Mesenchymal stem cell (in vitro differentiated cells and primary cell): Measurements from ENCODE around the gene TPTE2.

Experiments used
- DNase-seq: peaks from one replicate; pipeline ENCODE4 v3.0.0-alpha.2; 2013
- H2AFZ ChIP-seq: one replicate; pipeline ENCODE4 v1.6.1; 2013; ENCODE audit warnings: low read depth, mild to moderate bottlenecking, control low read depth, inconsistent platforms, low read length, moderate library complexity
- H2AK5ac ChIP-seq: 2 replicates; pipeline ENCODE4 v1.6.1; 2013; ENCODE audit warnings: low read length, moderate library complexity, mild to moderate bottlenecking, inconsistent platforms; ENCODE audit not compliant: severe bottlenecking
- H2BK120ac ChIP-seq: one replicate; pipeline ENCODE4 v1.6.1; 2013; ENCODE audit warnings: low read depth, mild to moderate bottlenecking, inconsistent platforms, low read length, moderate library complexity
- H2BK12ac ChIP-seq, 2 experiments: one replicate each; pipeline ENCODE4 v1.6.1; 2013; ENCODE audit warnings: inconsistent platforms in 2 of 2, low read length in 2 of 2, mild to moderate bottlenecking in 2 of 2, moderate library complexity in 2 of 2, control low read depth in 1 of 2
- H2BK15ac ChIP-seq: one replicate; pipeline ENCODE4 v1.6.1; 2013; ENCODE audit warnings: mild to moderate bottlenecking, low read depth, inconsistent platforms; ENCODE audit not compliant: poor library complexity, severe bottlenecking
- H2BK5ac ChIP-seq: 2 replicates; pipeline ENCODE4 v1.6.1; 2013; ENCODE audit warnings: low read depth, mild to moderate bottlenecking, low read length, control low read depth, inconsistent platforms; ENCODE audit not compliant: poor library complexity, severe bottlenecking
- H3K14ac ChIP-seq, 2 experiments: one replicate each; pipeline ENCODE4 v1.6.1; 2013; ENCODE audit warnings: inconsistent platforms in 2 of 2, low read length in 2 of 2, control low read depth in 1 of 2, mild to moderate bottlenecking in 1 of 2, moderate library complexity in 1 of 2
- H3K18ac ChIP-seq, 2 experiments: one replicate each; pipeline ENCODE4 v1.6.1; 2013; ENCODE audit warnings: inconsistent platforms in 2 of 2, low read length in 2 of 2, control low read depth in 1 of 2, low read depth in 1 of 2, mild to moderate bottlenecking in 1 of 2
- H3K23ac ChIP-seq, 2 experiments: one replicate each; pipeline ENCODE4 v1.6.1; 2013; ENCODE audit warnings: inconsistent platforms in 2 of 2, low read length in 2 of 2, mild to moderate bottlenecking in 2 of 2, moderate library complexity in 2 of 2, control low read depth in 1 of 2
- H3K27ac ChIP-seq: 2 replicates; pipeline ENCODE4 v1.5.1; 2013; ENCODE audit warnings: mild to moderate bottlenecking, moderate library complexity, low read length, control low read depth, inconsistent platforms; ENCODE audit not compliant: poor library complexity, severe bottlenecking
- H3K27me3 ChIP-seq, 2 experiments: 2 replicates each; pipeline versions ENCODE4 v1.6.1 to v1.7.0; 2013; ENCODE audit warnings: low read length in 2 of 2, mild to moderate bottlenecking in 2 of 2, moderate library complexity in 2 of 2, control low read depth in 1 of 2, inconsistent platforms in 1 of 2; ENCODE audit not compliant: control insufficient read depth in 1 of 2, insufficient read depth in 1 of 2
- H3K36me3 ChIP-seq, 2 experiments: 2 replicates each; pipeline versions ENCODE4 v1.6.1 to v1.7.0; 2013; ENCODE audit warnings: low read length in 2 of 2, control low read depth in 1 of 2, inconsistent platforms in 1 of 2, low read depth in 1 of 2, mild to moderate bottlenecking in 1 of 2; ENCODE audit not compliant: insufficient read depth in 2 of 2, control insufficient read depth in 1 of 2
- H3K4ac ChIP-seq, 2 experiments: one replicate each; pipeline ENCODE4 v1.6.1; 2013; ENCODE audit warnings: inconsistent platforms in 2 of 2, low read length in 2 of 2, mild to moderate bottlenecking in 2 of 2, moderate library complexity in 2 of 2, control low read depth in 1 of 2, low read depth in 1 of 2
- H3K4me1 ChIP-seq: 2 replicates; pipeline ENCODE4 v1.6.1; 2013; ENCODE audit warnings: low read depth, low read length, control low read depth; ENCODE audit not compliant: control insufficient read depth, insufficient read depth
- H3K4me2 ChIP-seq: 2 replicates; pipeline ENCODE4 v1.6.1; 2013; ENCODE audit warnings: low read length, mild to moderate bottlenecking, inconsistent platforms; ENCODE audit not compliant: poor library complexity, severe bottlenecking
- H3K4me3 ChIP-seq, 2 experiments: 2 replicates each; pipeline versions ENCODE4 v1.5.1 to v1.7.0; 2013; ENCODE audit warnings: low read length in 2 of 2, mild to moderate bottlenecking in 2 of 2, control low read depth in 1 of 2, low read depth in 1 of 2; ENCODE audit not compliant: insufficient read depth in 1 of 2
- H3K79me1 ChIP-seq: replicated peaks from 2 replicates; pipeline ENCODE4 v1.6.1; 2013; ENCODE audit warnings: mild to moderate bottlenecking, control low read depth, low read length, inconsistent platforms; ENCODE audit not compliant: poor library complexity, severe bottlenecking
- H3K9ac ChIP-seq: 2 replicates; pipeline ENCODE4 v1.7.0; 2013; ENCODE audit warnings: mild to moderate bottlenecking, low read length, moderate library complexity
- H3K9me3 ChIP-seq: 2 replicates; pipeline ENCODE4 v1.7.0; 2013; ENCODE audit warnings: mild to moderate bottlenecking, low read length; ENCODE audit not compliant: control insufficient read depth
- H4K8ac ChIP-seq: one replicate; pipeline ENCODE4 v1.6.1; 2013; ENCODE audit warnings: inconsistent platforms, mild to moderate bottlenecking, low read length, moderate library complexity
- H4K91ac ChIP-seq: one replicate; pipeline ENCODE4 v1.6.1; 2013; ENCODE audit warnings: mild to moderate bottlenecking, low read length, inconsistent platforms
- WGBS: methylation state at CpG from one replicate; pipeline ENCODE4 v1.1.7; 2013; ENCODE audit warnings: mixed read lengths; 5-methylcytosine and 5-hydroxymethylcytosine counted together

The TPTE2 gene

DNA sequence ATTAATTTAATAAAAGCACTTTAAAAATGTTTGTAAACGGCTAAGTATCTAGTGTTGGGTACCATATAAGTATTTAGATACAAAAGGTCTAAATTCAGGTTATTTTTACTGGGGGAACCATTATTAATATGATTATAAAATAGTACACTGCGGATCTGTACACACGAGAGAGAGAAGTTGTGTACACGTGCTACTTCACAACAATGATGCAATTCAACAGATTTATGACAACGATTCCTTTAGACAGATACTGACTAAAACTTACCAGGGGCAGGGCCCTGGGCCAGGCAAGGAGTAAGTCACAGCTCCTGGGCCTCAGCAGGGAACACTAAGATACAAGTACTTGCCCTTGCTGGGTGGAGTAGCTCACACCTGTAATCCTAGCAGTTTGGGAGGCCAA is 29.1 kb upstream of the TPTE2 start:
- H3K23ac ChIP-seq: no peak overlapping the region
- WGBS: 69% methylated on average over 4 of the region's 5 CpGs
- H4K91ac ChIP-seq: no peak overlapping the region
- peaks cover 1% of the 10 kb centered on the region for H3K4me1 ChIP-seq
- no peak overlapping the region for H3K4ac ChIP-seq
- H2AK5ac ChIP-seq: no peak overlapping the region
- H2AFZ ChIP-seq: no peak overlapping the region
- H2BK15ac ChIP-seq: no peak overlapping the region
- no peaks in the 10 kb centered on the region for H3K36me3 ChIP-seq
- H3K27me3 ChIP-seq: peaks cover 0 to 4% of the 10 kb centered on the region in 2 experiments
- no peak for DNase-seq
- H3K9me3 ChIP-seq: no peaks in the 10 kb centered on the region
- H3K18ac ChIP-seq: no peak overlapping the region
- no peak overlapping the region for H4K8ac ChIP-seq
- no peaks in the 10 kb centered on the region for H3K79me1 ChIP-seq
- H2BK5ac ChIP-seq: no peak overlapping the region
- no peak overlapping the region for H3K4me3 ChIP-seq
- no peak overlapping the region for H3K14ac ChIP-seq
- H3K4me2 ChIP-seq: no peak overlapping the region
- H3K27ac ChIP-seq: no peak overlapping the region
- no peak overlapping the region for H2BK12ac ChIP-seq
- H3K9ac ChIP-seq: no peak overlapping the region
- H2BK120ac ChIP-seq: no peak overlapping the region

DNA sequence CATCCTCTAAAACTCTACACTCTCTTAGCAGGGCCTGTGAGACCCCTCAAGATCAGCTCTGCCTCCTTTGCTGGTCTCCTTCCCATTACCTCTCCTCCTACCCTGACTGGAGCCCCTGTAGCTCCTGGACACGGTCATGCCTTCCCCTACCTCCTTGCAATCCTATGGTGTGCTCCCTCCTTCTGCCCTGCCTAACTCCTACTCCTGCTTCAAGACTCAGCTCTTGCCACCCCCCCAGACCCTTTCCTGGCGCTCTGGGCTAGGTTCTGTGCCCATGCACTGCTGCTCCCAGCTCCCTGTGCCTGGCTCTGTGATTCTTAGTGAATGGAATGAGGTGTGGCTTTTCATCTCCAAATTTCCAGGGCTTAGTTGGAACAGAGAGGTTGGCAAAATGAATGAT is 28.0 kb upstream of the TPTE2 start:
- H3K4ac ChIP-seq: no peak overlapping the region
- H2AK5ac ChIP-seq: no peak overlapping the region
- H2BK15ac ChIP-seq: no peak overlapping the region
- H3K36me3 ChIP-seq: no peaks in the 10 kb centered on the region
- H3K18ac ChIP-seq: no peak overlapping the region
- H2BK120ac ChIP-seq: no peak overlapping the region
- H3K9me3 ChIP-seq: no peaks in the 10 kb centered on the region
- H3K14ac ChIP-seq: no peak overlapping the region
- H3K4me3 ChIP-seq: no peak overlapping the region
- H4K8ac ChIP-seq: no peak overlapping the region
- H2AFZ ChIP-seq: no peak overlapping the region
- no peak overlapping the region for H2BK12ac ChIP-seq
- H3K9ac ChIP-seq: no peak overlapping the region
- DNase-seq: no peak
- H3K79me1 ChIP-seq: no peaks in the 10 kb centered on the region
- H3K23ac ChIP-seq: no peak overlapping the region
- peaks cover 0 to 4% of the 10 kb centered on the region in 2 experiments for H3K27me3 ChIP-seq
- no peak overlapping the region for H3K27ac ChIP-seq
- no peak overlapping the region for H4K91ac ChIP-seq
- WGBS: 25% methylated on average over 2 of the region's 2 CpGs
- H2BK5ac ChIP-seq: no peak overlapping the region
- no peaks in the 10 kb centered on the region for H3K4me1 ChIP-seq
- no peak overlapping the region for H3K4me2 ChIP-seq

GRCh38 chr13:19587635-19588300 is 26.4 kb upstream of the TPTE2 start:
- no peaks in the 10 kb centered on the region for H3K36me3 ChIP-seq
- H3K18ac ChIP-seq: no peak overlapping the region
- no peak overlapping the region for H3K23ac ChIP-seq
- peak; percentile 27 for DNase-seq
- no peak overlapping the region for H3K14ac ChIP-seq
- no peaks in the 10 kb centered on the region for H3K4me1 ChIP-seq
- H2AK5ac ChIP-seq: no peak overlapping the region
- H3K4me3 ChIP-seq: no peak overlapping the region
- no peaks in the 10 kb centered on the region for H3K79me1 ChIP-seq
- H3K27me3 ChIP-seq: peaks cover 0 to 4% of the 10 kb centered on the region in 2 experiments
- no peak overlapping the region for H2BK15ac ChIP-seq
- H3K9me3 ChIP-seq: no peaks in the 10 kb centered on the region
- H3K27ac ChIP-seq: no peak overlapping the region
- H4K91ac ChIP-seq: no peak overlapping the region
- no peak overlapping the region for H2BK120ac ChIP-seq
- no peak overlapping the region for H3K4me2 ChIP-seq
- 82% methylated on average over 9 of the region's 9 CpGs for WGBS
- no peak overlapping the region for H2BK5ac ChIP-seq
- H4K8ac ChIP-seq: no peak overlapping the region
- no peak overlapping the region for H3K9ac ChIP-seq
- no peak overlapping the region for H2AFZ ChIP-seq
- H3K4ac ChIP-seq: no peak overlapping the region
- no peak overlapping the region for H2BK12ac ChIP-seq

DNA sequence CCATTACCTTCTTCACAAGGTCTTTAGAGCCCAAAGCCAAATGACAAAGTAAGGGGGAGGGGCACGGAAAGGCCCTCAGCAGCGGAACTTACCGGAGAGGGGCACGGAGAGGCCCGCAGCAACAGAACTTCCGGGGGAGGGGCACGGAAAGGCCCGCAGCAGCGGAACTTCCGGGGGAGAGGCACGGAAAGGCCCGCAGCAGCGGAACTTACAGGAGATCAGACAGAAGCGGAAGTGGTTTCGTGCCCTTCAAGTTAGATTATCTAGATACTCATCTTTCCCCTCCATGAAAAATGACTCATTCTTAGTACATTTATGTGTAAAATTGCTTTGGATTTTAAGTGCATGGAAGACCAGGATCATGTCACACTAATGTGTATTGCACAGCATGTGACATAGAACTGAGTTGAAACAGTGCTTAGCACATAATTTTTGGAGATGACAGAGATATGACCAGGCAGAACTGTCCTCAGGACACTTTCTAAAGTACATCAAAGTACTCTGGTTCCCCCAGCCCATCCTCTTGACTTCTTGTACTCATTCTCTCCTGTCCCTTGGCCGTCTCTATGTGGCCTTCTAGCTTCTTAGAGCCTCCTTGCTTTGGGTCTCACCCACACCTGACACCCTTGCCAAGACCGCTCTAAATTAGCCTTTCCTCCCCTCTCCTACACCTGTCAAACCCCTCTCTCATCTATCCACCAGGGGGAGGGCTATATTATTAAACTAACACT is 25.7 kb upstream of the TPTE2 start:
- WGBS: 84% methylated on average over 14 of the region's 17 CpGs
- DNase-seq: no peak
- Histone ChIP-seq H3K27me3 (peaks cover 0 to 4% of the 10 kb centered on the region in 2 experiments), H3K18ac (no peak overlapping the region), H3K23ac (no peak overlapping the region), H3K4me1 (no peaks in the 10 kb centered on the region), H3K4ac (no peak overlapping the region), H3K27ac (no peak overlapping the region), H3K9ac (no peak overlapping the region), H3K4me2 (no peak overlapping the region), H4K8ac (no peak overlapping the region), H3K14ac (no peak overlapping the region), H2BK15ac (no peak overlapping the region), H2BK120ac (no peak overlapping the region), H3K4me3 (peak overlapping the region in 1 of 2 experiments; percentile 52), H2AK5ac (no peak overlapping the region), H2BK5ac (no peak overlapping the region), H3K9me3 (no peaks in the 10 kb centered on the region), H2BK12ac (no peak overlapping the region), H3K79me1 (no peaks in the 10 kb centered on the region), H3K36me3 (no peaks in the 10 kb centered on the region), H2AFZ (no peak overlapping the region), H4K91ac (no peak overlapping the region)
